ENCODE measurements around the gene SIGLEC15. TPM values are rescaled to one million over a fixed set of nuclear protein-coding genes. Genes with fewer than 3 reads are reported as not detected.

The SIGLEC15 gene
- total and polyA plus RNA-seq, 10 of the 15 experiments (the other 5 are each of a cell fraction or from before 2014, with no cell fraction given) = 0.09 to 0.45 TPM; not detected in 8

DNA sequence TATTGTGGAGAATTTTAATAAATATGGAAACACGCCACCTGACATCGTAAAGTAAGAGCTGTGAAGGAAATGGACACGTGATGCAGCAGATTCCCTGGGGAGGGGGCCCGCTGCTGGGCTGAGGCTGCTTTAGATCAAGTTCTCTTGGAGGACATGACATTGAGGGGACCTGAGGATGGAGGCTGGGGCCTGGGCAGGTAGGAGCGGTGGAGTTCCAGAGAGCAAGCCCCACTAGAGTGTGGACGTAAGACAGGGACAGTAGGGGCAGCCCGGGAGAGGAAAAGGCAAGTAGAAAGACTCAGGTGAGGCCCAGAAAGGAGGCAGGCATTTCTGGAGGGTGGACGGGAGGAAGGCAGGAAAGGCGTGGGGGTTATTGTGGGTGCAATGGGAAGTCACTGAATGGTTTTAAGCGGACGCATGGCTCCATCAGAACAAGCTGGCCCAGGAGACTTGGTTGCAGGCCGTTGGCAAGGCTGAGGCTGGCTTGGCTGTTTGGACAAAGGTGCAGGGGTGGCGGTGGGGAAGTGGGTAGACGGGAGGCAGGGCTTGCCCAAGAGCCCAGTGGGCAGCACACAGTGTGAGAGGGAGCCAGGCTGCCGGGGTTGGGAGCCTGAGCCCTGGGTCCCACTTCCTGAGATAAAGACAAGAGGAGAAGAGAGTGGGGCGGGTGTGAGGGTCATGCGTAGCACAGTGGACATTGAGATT lies 15.7 kb downstream of the SIGLEC15 start:
- no peak for FAIRE-seq
- Histone ChIP-seq H3K4me1 (ENCODE audit: control insufficient read depth, insufficient read depth, low read length) (no peaks in the 10 kb centered on the region), H3K27me3 (replicated peaks in 1 of 2; ENCODE audit: control insufficient read depth in 2 of 2, insufficient read depth in 2 of 2, low read length in 1 of 2) (peaks cover 0 to 4% of the 10 kb centered on the region in 2 experiments; a peak in 1 of 4 replicates), H4K20me1 (ENCODE audit: control insufficient read depth, insufficient read depth) (no peaks in the 10 kb centered on the region), H3K4me2 (ENCODE audit: control insufficient read depth, insufficient read depth) (no peak overlapping the region), H3K27ac (ENCODE audit: control insufficient read depth, insufficient read depth) (no peak overlapping the region), H3K9ac (ENCODE audit: control insufficient read depth, insufficient read depth, low read length) (no peak overlapping the region), H3K9me3 (replicated peaks; ENCODE audit: control insufficient read depth, insufficient read depth, low read length) (no peaks in the 10 kb centered on the region; the same call in 2 of the 3 replicates), H3K36me3 (ENCODE audit: control insufficient read depth in 2 of 2, insufficient read depth in 2 of 2, low read length in 1 of 2) (no peaks in the 10 kb centered on the region), H2AFZ (ENCODE audit: control insufficient read depth, low read depth, low read length) (no peak overlapping the region), H3K4me3 (no peak overlapping the region), H3K79me2 (ENCODE audit: control insufficient read depth, insufficient read depth, low read length) (no peaks in the 10 kb centered on the region)
- DNase-seq (ENCODE audit: low read depth, low spot score) = no peak
- intact Hi-C loops (cut with micrococcal nuclease; ENCODE audit: unreplicated experiment) (no loop called here), in situ Hi-C loops (cut with MboI) (no loop called here)
- ATAC-seq = no peak
- WGBS (ENCODE audit: insufficient coverage, insufficient replicate concordance, low lambda C conversion rate, missing lambda C conversion rate) = 44% methylated on average over 14 of the region's 17 CpGs
- ChIA-PET RAD21 (ENCODE audit: unreplicated experiment) (no interaction called here), SMC1A (ENCODE audit: uncharacterized antibody, unreplicated experiment) (no interaction called here), CTCF (no interaction called here), POLR2A (no interaction called here)
- TF ChIP-seq, protein P1, sequence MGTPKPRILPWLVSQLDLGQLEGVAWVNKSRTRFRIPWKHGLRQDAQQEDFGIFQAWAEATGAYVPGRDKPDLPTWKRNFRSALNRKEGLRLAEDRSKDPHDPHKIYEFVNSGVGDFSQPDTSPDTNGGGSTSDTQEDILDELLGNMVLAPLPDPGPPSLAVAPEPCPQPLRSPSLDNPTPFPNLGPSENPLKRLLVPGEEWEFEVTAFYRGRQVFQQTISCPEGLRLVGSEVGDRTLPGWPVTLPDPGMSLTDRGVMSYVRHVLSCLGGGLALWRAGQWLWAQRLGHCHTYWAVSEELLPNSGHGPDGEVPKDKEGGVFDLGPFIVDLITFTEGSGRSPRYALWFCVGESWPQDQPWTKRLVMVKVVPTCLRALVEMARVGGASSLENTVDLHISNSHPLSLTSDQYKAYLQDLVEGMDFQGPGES (IDR thresholded peaks at IDR 0.05) = no peak
- TF ChIP-seq, protein P2, sequence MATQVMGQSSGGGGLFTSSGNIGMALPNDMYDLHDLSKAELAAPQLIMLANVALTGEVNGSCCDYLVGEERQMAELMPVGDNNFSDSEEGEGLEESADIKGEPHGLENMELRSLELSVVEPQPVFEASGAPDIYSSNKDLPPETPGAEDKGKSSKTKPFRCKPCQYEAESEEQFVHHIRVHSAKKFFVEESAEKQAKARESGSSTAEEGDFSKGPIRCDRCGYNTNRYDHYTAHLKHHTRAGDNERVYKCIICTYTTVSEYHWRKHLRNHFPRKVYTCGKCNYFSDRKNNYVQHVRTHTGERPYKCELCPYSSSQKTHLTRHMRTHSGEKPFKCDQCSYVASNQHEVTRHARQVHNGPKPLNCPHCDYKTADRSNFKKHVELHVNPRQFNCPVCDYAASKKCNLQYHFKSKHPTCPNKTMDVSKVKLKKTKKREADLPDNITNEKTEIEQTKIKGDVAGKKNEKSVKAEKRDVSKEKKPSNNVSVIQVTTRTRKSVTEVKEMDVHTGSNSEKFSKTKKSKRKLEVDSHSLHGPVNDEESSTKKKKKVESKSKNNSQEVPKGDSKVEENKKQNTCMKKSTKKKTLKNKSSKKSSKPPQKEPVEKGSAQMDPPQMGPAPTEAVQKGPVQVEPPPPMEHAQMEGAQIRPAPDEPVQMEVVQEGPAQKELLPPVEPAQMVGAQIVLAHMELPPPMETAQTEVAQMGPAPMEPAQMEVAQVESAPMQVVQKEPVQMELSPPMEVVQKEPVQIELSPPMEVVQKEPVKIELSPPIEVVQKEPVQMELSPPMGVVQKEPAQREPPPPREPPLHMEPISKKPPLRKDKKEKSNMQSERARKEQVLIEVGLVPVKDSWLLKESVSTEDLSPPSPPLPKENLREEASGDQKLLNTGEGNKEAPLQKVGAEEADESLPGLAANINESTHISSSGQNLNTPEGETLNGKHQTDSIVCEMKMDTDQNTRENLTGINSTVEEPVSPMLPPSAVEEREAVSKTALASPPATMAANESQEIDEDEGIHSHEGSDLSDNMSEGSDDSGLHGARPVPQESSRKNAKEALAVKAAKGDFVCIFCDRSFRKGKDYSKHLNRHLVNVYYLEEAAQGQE (IDR thresholded peaks at IDR 0.05; ENCODE audit: low read depth, low read length) = no peak
- no peak for TF ChIP-seq JUND (IDR thresholded peaks at IDR 0.05; ENCODE audit: low read depth, low read length)
- TF ChIP-seq, protein P3, sequence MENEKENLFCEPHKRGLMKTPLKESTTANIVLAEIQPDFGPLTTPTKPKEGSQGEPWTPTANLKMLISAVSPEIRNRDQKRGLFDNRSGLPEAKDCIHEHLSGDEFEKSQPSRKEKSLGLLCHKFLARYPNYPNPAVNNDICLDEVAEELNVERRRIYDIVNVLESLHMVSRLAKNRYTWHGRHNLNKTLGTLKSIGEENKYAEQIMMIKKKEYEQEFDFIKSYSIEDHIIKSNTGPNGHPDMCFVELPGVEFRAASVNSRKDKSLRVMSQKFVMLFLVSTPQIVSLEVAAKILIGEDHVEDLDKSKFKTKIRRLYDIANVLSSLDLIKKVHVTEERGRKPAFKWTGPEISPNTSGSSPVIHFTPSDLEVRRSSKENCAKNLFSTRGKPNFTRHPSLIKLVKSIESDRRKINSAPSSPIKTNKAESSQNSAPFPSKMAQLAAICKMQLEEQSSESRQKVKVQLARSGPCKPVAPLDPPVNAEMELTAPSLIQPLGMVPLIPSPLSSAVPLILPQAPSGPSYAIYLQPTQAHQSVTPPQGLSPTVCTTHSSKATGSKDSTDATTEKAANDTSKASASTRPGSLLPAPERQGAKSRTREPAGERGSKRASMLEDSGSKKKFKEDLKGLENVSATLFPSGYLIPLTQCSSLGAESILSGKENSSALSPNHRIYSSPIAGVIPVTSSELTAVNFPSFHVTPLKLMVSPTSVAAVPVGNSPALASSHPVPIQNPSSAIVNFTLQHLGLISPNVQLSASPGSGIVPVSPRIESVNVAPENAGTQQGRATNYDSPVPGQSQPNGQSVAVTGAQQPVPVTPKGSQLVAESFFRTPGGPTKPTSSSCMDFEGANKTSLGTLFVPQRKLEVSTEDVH (IDR thresholded peaks at IDR 0.05; ENCODE audit: low read depth, partially characterized antibody) = no peak
- no peak for TF ChIP-seq SPI1 (IDR thresholded peaks at IDR 0.05; ENCODE audit: borderline replicate concordance, insufficient read depth, low read depth, low read length)
- TF ChIP-seq FOXM1 (IDR thresholded peaks at IDR 0.05; ENCODE audit: low read depth, low read length) = no peak
- no TSS peak for BruUV-seq (replicated peaks)

Data from GM12878 (cell line).